ENCODE results near the gene ZNF24.

DNA sequence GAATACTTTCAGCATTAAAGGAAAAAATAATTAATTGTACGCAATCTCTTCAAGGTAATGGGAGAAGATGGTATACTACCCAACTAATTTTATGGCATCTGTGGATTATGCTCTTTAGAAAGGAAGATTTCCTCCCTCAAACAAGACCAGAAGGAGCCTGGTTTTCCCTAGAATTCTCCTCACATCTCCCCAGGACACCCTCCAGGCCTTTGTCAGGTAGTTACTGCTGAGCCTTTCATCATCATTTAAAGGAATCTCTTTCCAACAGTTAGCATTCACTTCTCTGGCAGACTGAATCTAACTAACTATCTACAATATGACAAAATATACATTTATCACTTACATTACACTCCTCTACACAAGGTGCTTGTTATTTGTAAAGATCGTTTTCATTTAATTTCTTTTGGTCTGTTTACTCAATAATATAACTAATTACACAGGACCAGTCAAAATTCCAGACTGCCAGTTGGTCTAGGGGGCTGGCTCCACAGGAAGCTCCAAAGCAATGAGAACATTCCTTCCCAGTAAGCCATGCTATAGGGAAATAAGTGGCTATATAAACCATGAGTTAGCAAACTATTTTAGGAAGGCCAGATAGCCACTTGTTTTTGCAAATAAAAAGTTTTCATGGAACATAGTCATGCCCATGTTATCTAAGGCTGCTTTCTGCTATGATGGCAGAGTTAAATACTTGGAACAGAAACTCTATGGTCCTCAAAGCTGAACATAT lies 19.1 kb downstream of the ZNF24 start:
- TF ChIP-seq CTCF (conservative IDR thresholded peaks at IDR 0.05) (no peak), ZFX (IDR thresholded peaks at IDR 0.05) (no peak)
